Karpas-422 (cell line): ENCODE data around the gene RYR2. TPM values are rescaled to one million over a fixed set of nuclear protein-coding genes. Genes with fewer than 3 reads are reported as not detected.
"Not testable (repeated sequence)": the region's sequence is repeated elsewhere in the genome, so short reads cannot be mapped to it uniquely, and the experiment has no call there.

Source experiments
- DNase-seq: peaks from one replicate; pipeline ENCODE4 v3.0.0-alpha.2; 2015
- H2AFZ ChIP-seq: fragments of 200-600 bp; sonication (generic); 2 replicates; pipeline ENCODE4 v1.6.1; 2014; ENCODE audit warnings: antibody characterized with exemption, low read length, mixed read lengths
- H3K27ac ChIP-seq: fragments of 200-600 bp; sonication (generic); 2 replicates; pipeline ENCODE4 v1.5.1; 2014; ENCODE audit warnings: mild to moderate bottlenecking, low read length, moderate library complexity
- H3K27me3 ChIP-seq: fragments of 200-600 bp; sonication (generic); 2 replicates; pipeline ENCODE4 v1.6.1; 2014; ENCODE audit warnings: low read length, mixed read lengths
- H3K36me3 ChIP-seq: fragments of 200-600 bp; sonication (generic); 2 replicates; pipeline ENCODE4 v1.6.1; 2014; ENCODE audit warnings: low read length, mixed read lengths; ENCODE audit not compliant: insufficient read depth
- H3K4me1 ChIP-seq: fragments of 200-600 bp; sonication (generic); 2 replicates; pipeline ENCODE4 v1.6.1; 2014; ENCODE audit warnings: mild to moderate bottlenecking, low read length, mixed read lengths
- H3K4me2 ChIP-seq: fragments of 200-600 bp; sonication (generic); 2 replicates; pipeline ENCODE4 v1.6.1; 2014; ENCODE audit warnings: low read length, low read depth, mild to moderate bottlenecking; ENCODE audit not compliant: poor library complexity, severe bottlenecking
- H3K4me3 ChIP-seq: fragments of 200-600 bp; sonication (generic); 2 replicates; pipeline ENCODE4 v1.5.1; 2014; ENCODE audit warnings: mild to moderate bottlenecking, antibody characterized with exemption, low read length, mixed read lengths
- H3K79me2 ChIP-seq: fragments of 200-600 bp; sonication (generic); 2 replicates; pipeline ENCODE4 v1.6.1; 2014; ENCODE audit warnings: mild to moderate bottlenecking, low read length, mixed read lengths
- H3K9ac ChIP-seq: fragments of 200-600 bp; sonication (generic); 2 replicates; pipeline ENCODE4 v1.6.0; 2014; ENCODE audit warnings: low read length
- H3K9me2 ChIP-seq: fragments of 200-600 bp; sonication (generic), shearing (Covaris generic); replicated peaks from 2 replicates; pipeline ENCODE4 v1.6.0; 2014; ENCODE audit warnings: mild to moderate bottlenecking, low read length, moderate library complexity; ENCODE audit not compliant: insufficient read depth
- H3K9me3 ChIP-seq: fragments of 300-700, 200-600 bp; sonication (generic); 2 replicates; pipeline ENCODE4 v1.6.1; 2014; ENCODE audit warnings: low read length, mixed read lengths
- H4K20me1 ChIP-seq: fragments of 200-600 bp; sonication (generic); 2 replicates; pipeline ENCODE4 v1.6.1; 2014; ENCODE audit warnings: mild to moderate bottlenecking, antibody characterized with exemption, low read length, low read depth; ENCODE audit not compliant: insufficient read depth
- total RNA-seq: library from RNA; depleted of rRNA; stranded (reverse); fragments of >200 nt; shearing (Covaris generic); gene quantifications from 2 replicates; pipeline ENCODE4 v1.2.3, GENCODE V29; 2014; ENCODE audit warnings: low replicate concordance

The RYR2 gene
- total RNA-seq, 1 experiment from 2014 or later: not detected

DNA sequence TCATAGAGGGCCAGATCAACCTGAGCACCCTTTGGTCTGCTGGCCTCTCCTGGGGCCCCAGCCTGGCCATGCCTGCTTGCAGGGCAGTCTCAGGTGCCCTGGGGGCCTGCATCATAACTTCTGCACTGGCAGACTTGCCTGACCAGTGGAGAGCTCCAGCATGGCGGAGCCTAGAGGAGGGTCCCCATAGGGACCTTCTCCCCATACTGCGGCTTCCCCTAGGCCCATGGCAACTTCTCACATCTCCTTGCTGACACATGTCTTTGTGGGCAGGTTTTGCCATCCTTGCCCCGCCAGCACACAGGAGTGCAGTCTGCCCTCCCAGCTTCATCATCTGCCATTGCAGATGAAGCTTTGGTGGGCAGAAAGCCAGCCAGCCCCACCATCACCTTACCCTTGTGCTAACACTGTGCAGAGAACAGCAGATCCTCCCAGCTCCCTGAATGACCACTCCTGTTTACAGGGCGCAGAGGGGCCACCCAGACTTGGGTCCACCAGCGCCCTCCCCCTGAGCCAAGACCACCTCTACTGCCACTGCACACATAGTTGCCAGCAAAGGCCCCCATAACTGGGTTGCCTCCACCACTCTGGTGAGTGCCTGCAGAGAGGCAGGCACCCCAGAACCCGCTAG lies 797.0 kb downstream of the RYR2 start:
- Histone ChIP-seq H3K27me3 (no peaks in the 10 kb centered on the region), H3K4me3 (no peak overlapping the region), H2AFZ (no peak overlapping the region), H3K9ac (no peak overlapping the region), H3K4me1 (no peaks in the 10 kb centered on the region), H3K79me2 (no peaks in the 10 kb centered on the region), H3K27ac (no peak overlapping the region), H3K9me2 (no peaks in the 10 kb centered on the region), H3K36me3 (no peaks in the 10 kb centered on the region), H4K20me1 (no peaks in the 10 kb centered on the region), H3K4me2 (no peak overlapping the region), H3K9me3 (no peaks in the 10 kb centered on the region)
- no peak for DNase-seq

GRCh38 chr1:237841485-237841884 lies 799.5 kb downstream of the RYR2 start:
- no peak overlapping the region for H3K9ac ChIP-seq
- DNase-seq: no peak
- H3K4me3 ChIP-seq: no peak overlapping the region
- no peaks in the 10 kb centered on the region for H3K27me3 ChIP-seq
- H4K20me1 ChIP-seq: no peaks in the 10 kb centered on the region
- 0 out of 2 replicates have a peak, but pooled peaks cover 2% of the 10 kb centered on the region for H3K4me1 ChIP-seq
- no peak overlapping the region for H2AFZ ChIP-seq
- no peaks in the 10 kb centered on the region for H3K79me2 ChIP-seq
- H3K9me2 ChIP-seq: no peaks in the 10 kb centered on the region
- H3K4me2 ChIP-seq: no peak overlapping the region
- no peak overlapping the region for H3K27ac ChIP-seq
- no peaks in the 10 kb centered on the region for H3K9me3 ChIP-seq
- H3K36me3 ChIP-seq: no peaks in the 10 kb centered on the region

DNA sequence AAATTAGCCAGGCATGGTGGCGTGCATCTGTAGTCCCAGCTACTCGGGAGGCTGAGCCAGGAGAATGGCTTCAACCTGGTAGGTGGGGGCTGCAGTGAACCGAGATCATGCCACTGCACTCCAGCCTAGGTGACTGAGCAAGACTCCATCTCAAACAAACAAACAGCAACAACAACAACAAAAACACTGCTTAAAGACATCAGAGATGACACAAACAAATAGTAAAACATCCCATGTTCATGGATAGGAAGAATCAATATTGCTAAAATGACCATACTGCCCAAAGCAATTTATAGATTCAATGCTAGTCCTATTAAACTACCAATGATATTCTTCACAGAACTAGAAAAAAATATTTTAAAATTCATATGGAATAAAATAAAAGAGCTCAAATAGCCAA lies 801.5 kb downstream of the RYR2 start:
- H3K36me3 ChIP-seq, H4K20me1 ChIP-seq, H2AFZ ChIP-seq, H3K27me3 ChIP-seq, H3K79me2 ChIP-seq, H3K4me3 ChIP-seq, H3K9me3 ChIP-seq, H3K9me2 ChIP-seq, H3K4me1 ChIP-seq, H3K4me2 ChIP-seq, H3K27ac ChIP-seq, H3K9ac ChIP-seq, DNase-seq: not testable (repeated sequence)

GRCh38 chr1:237851210-237851845 lies 809.3 kb downstream of the RYR2 start:
- Histone ChIP-seq H3K27ac (no peak overlapping the region), H3K36me3 (no peaks in the 10 kb centered on the region), H4K20me1 (no peaks in the 10 kb centered on the region), H3K79me2 (no peaks in the 10 kb centered on the region), H3K9me3 (no peaks in the 10 kb centered on the region), H3K4me2 (no peak overlapping the region), H3K4me3 (no peak overlapping the region), H3K9me2 (no peaks in the 10 kb centered on the region), H3K27me3 (no peaks in the 10 kb centered on the region), H2AFZ (no peak overlapping the region), H3K9ac (no peak overlapping the region), H3K4me1 (no peaks in the 10 kb centered on the region)
- DNase-seq: peak; percentile 83

DNA sequence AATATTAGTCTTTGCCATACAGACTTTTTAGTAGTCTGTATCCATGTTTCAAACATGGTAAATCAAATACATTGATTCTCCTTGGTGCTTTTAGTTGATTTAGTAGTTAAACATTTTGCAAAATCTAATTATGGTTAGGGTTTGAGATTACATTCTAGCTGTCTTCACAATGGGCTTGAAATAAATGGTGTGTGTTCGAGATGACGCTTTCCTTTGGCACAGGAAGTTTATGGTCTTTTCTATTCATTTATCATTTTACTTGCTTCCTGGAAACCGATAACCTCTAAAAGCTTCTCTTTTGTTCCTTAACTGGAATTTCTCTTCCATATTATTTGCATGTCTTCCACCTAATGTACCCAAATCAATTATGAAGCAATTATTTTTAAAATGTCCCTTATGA lies 810.4 kb downstream of the RYR2 start:
- Histone ChIP-seq H3K36me3 (no peaks in the 10 kb centered on the region), H3K4me3 (no peak overlapping the region), H3K9ac (no peak overlapping the region), H3K9me2 (no peaks in the 10 kb centered on the region), H2AFZ (no peak overlapping the region), H4K20me1 (no peaks in the 10 kb centered on the region), H3K4me2 (no peak overlapping the region), H3K9me3 (no peaks in the 10 kb centered on the region), H3K27me3 (no peaks in the 10 kb centered on the region), H3K4me1 (no peaks in the 10 kb centered on the region), H3K79me2 (no peaks in the 10 kb centered on the region), H3K27ac (no peak overlapping the region)
- no peak for DNase-seq

- Histone ChIP-seq H4K20me1 (no peaks in the 10 kb centered on the region), H3K27ac (no peak overlapping the region), H3K9me3 (no peaks in the 10 kb centered on the region), H3K4me1 (no peaks in the 10 kb centered on the region), H3K9me2 (no peaks in the 10 kb centered on the region; the same call in 1 of the 2 replicates), H3K4me2 (no peak overlapping the region), H2AFZ (no peak overlapping the region), H3K4me3 (no peak overlapping the region), H3K36me3 (no peaks in the 10 kb centered on the region), H3K79me2 (no peaks in the 10 kb centered on the region), H3K27me3 (no peaks in the 10 kb centered on the region), H3K9ac (no peak overlapping the region)
- DNase-seq: no peak
Measured at GRCh38 chr1:237857455-237857854, 815.5 kb downstream of the RYR2 start.

DNA sequence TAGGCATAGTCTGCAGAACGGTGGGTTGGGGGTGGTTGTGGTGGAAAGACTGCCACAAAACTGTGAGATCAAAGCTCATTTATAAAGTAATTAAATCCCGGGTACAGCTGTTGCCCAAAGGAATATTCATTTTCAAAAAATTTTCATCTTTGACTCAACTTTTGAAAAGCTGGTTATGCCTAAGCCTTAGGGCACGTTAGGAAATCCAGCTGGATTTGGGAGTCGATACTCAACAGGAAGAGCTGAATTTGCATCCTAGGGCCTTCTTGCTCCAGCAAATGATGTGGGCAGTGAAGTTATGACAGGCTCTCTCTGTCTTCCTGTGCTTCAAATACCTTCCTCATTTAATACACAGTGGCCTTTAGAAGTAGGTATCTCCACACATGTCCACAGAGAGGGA lies 817.0 kb downstream of the RYR2 start:
- Histone ChIP-seq H3K27ac (no peak overlapping the region), H3K4me1 (no peaks in the 10 kb centered on the region), H3K4me2 (no peak overlapping the region), H2AFZ (no peak overlapping the region), H3K79me2 (no peaks in the 10 kb centered on the region), H3K9me2 (no peaks in the 10 kb centered on the region; the same call in 1 of the 2 replicates), H4K20me1 (no peaks in the 10 kb centered on the region), H3K9me3 (no peaks in the 10 kb centered on the region), H3K36me3 (no peaks in the 10 kb centered on the region), H3K9ac (no peak overlapping the region), H3K4me3 (no peak overlapping the region), H3K27me3 (no peaks in the 10 kb centered on the region)
- no peak for DNase-seq

DNA sequence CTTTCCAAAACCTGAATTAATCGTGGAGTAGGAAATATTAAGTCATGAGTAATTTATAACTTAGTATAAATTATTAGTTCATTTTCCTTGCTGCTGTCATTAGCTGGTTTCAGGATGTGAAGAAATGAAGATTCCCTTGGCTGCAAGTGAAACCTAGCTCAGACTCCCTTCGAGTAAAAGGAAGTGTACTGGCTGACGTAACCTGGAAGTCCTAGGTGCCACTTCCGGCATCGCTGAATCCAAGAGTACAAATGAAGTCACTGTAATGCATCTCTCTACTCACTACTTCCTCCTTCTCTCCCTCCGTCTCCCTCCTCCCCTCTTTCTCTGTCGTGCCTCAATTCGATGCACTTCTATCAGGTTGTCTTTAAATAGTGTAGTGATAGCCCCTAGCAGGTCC lies 820.0 kb downstream of the RYR2 start:
- H3K36me3 ChIP-seq: no peaks in the 10 kb centered on the region
- DNase-seq: no peak
- H3K4me3 ChIP-seq: no peak overlapping the region
- no peaks in the 10 kb centered on the region for H3K27me3 ChIP-seq
- H3K27ac ChIP-seq: no peak overlapping the region
- H3K9me3 ChIP-seq: no peaks in the 10 kb centered on the region
- H3K4me1 ChIP-seq: no peaks in the 10 kb centered on the region
- H3K79me2 ChIP-seq: no peaks in the 10 kb centered on the region
- no peak overlapping the region for H3K4me2 ChIP-seq
- H3K9ac ChIP-seq: no peak overlapping the region
- no peaks in the 10 kb centered on the region; the same call in 1 of the 2 replicates for H3K9me2 ChIP-seq
- no peaks in the 10 kb centered on the region for H4K20me1 ChIP-seq
- H2AFZ ChIP-seq: no peak overlapping the region
